ENCODE measurements around the gene SPPL2B.

The SPPL2B gene

GRCh38 chr19:2315121-2315817 lies 13.2 kb upstream of the SPPL2B start:
- ChIA-PET CTCF (interaction anchor here (0.6 to 4.3 kb wide), 41 partner anchors 9 to 387 kb away, joined by 3 to 71 read pairs (median 5); partner anchors contain the start of genes AP3D1, DOT1L, LSM7 and PLEKHJ1), POLR2A (no interaction called here)
- no peak for DNase-seq (ENCODE audit: low read depth, low spot score)
- H3K4me3 ChIP-seq (ENCODE audit: low read depth, low read length) = no peak overlapping the region
- TF ChIP-seq CTCF (IDR thresholded peaks at IDR 0.05; ENCODE audit: insufficient read depth, low read length, missing control alignments) = no peak

DNA sequence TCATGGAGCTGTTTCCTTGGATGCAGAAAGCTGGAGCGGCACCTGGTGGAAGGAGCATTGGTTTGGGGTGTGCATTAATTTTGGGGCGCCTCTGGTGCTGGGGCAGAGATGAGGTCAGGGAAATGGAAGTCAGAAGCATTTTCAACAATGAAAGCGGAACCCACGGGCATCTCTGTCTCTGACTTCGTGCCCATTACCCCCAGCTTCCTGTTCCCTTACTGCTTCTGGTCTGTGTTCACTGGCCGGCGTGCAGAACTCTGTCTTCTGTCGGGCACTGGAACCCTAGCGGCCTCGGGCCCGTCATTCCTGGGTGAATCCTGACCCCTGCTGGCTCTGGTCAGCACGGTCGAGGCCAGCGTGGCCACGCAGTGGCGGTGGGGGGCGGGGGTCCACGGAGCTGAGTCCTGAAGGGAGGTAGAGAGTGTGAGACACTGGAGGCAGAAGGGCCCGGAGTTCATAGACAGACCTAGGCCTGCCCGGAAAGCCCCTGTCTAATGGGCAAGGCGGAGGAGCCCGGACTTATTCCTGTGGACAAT lies 12.6 kb upstream of the SPPL2B start:
- peak; percentile 84 for TF ChIP-seq CTCF (IDR thresholded peaks at IDR 0.05; ENCODE audit: insufficient read depth, low read length, missing control alignments)
- no peak overlapping the region for H3K4me3 ChIP-seq (ENCODE audit: low read depth, low read length)
- no peak for DNase-seq (ENCODE audit: low read depth, low spot score)
- POLR2A ChIA-PET = interaction anchor here (0.5 kb wide), 1 partner anchor 328 kb away, joined by 3 read pairs; no protein-coding TSS in a partner anchor
- CTCF ChIA-PET = interaction anchor here (0.6 to 4.3 kb wide), 43 partner anchors 9 to 388 kb away, joined by 3 to 71 read pairs (median 5); partner anchors contain the start of genes AP3D1, DOT1L, LSM7 and PLEKHJ1

GRCh38 chr19:2317300-2317699 lies 11.2 kb upstream of the SPPL2B start:
- ChIA-PET POLR2A (no interaction called here), CTCF (interaction anchor here (1.0 to 4.3 kb wide), 11 partner anchors 8 to 389 kb away, joined by 3 to 71 read pairs (median 13); partner anchors contain the start of genes LSM7 and PLEKHJ1)
- TF ChIP-seq CTCF (IDR thresholded peaks at IDR 0.05; ENCODE audit: insufficient read depth, low read length, missing control alignments) = no peak
- no peak overlapping the region for H3K4me3 ChIP-seq (ENCODE audit: low read depth, low read length)
- DNase-seq (ENCODE audit: low read depth, low spot score) = no peak

DNA sequence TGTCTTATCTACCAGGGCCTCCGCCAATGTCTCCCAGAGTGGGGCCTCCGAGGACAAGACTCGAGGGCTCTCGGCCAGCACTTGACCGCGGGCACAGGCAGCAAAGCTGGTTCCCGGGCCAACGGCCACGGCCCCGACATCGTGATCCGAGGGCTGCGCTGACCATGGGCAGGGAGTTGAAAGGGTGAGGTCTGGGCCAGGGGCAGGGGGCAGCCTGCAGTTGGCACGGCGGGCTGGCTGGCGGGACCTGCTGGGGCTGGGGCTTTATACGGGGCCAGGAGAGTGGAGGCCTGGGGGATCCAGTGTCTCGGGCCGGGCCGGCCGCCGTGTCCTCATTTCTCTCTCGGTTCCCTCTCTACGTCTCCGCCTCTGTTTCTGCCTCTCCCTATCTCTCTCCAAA lies 10.7 kb upstream of the SPPL2B start:
- ChIA-PET POLR2A (no interaction called here), CTCF (interaction anchor here (0.9 to 4.3 kb wide), 4 partner anchors 10 to 163 kb away, joined by 3 to 71 read pairs (median 14); partner anchors contain the start of gene LSM7)
- TF ChIP-seq CTCF (IDR thresholded peaks at IDR 0.05; ENCODE audit: insufficient read depth, low read length, missing control alignments) = no peak
- no peak overlapping the region for H3K4me3 ChIP-seq (ENCODE audit: low read depth, low read length)
- DNase-seq (ENCODE audit: low read depth, low spot score) = no peak

GRCh38 chr19:2318923-2319322 lies 9.6 kb upstream of the SPPL2B start:
- no peak for TF ChIP-seq CTCF (IDR thresholded peaks at IDR 0.05; ENCODE audit: insufficient read depth, low read length, missing control alignments)
- CTCF ChIA-PET = interaction anchor here (0.7 to 2.1 kb wide), 4 partner anchors 9 to 163 kb away, joined by 3 to 8 read pairs (median 4); partner anchors contain the start of genes LSM7 and PLEKHJ1
- no peak for DNase-seq (ENCODE audit: low read depth, low spot score)
- POLR2A ChIA-PET = interaction anchor here (0.6 kb wide), 1 partner anchor 9 kb away, joined by 3 read pairs; the partner anchor contains the start of genes LSM7 and SPPL2B
- no peak overlapping the region for H3K4me3 ChIP-seq (ENCODE audit: low read depth, low read length)

- no peak overlapping the region for H3K4me3 ChIP-seq (ENCODE audit: low read depth, low read length)
- no peak for DNase-seq (ENCODE audit: low read depth, low spot score)
- POLR2A ChIA-PET = no interaction called here
- TF ChIP-seq CTCF (IDR thresholded peaks at IDR 0.05; ENCODE audit: insufficient read depth, low read length, missing control alignments) = no peak
- CTCF ChIA-PET = interaction anchor here (0.7 to 2.1 kb wide), 3 partner anchors 84 to 163 kb away, joined by 3 to 5 read pairs (median 4); partner anchors contain the start of gene PLEKHJ1
Observed at GRCh38 chr19:2319551-2319950, 8.9 kb upstream of the SPPL2B start.
